ENCODE results near the gene ATP6V1C2. TPM values are rescaled to one million over a fixed set of nuclear protein-coding genes. Genes with fewer than 3 reads are reported as not detected.

ATP6V1C2 gene
- total and polyA plus RNA-seq, 2 donors: 0.57 to 10.6 TPM

GRCh38 chr2:10820562-10820961 lies 99.1 kb downstream of the ATP6V1C2 start:
- no peak overlapping the region for H3K27ac ChIP-seq (ENCODE audit: low read depth in 1 of 2, low read length in 1 of 2)
- DNase-seq (ENCODE audit: low read depth in 6 of 9, low spot score in 9 of 9): no peak
- WGBS: 92% methylated on average over 8 of the region's 8 CpGs

GRCh38 chr2:10820978-10821695 lies 99.7 kb downstream of the ATP6V1C2 start:
- H3K4me1 ChIP-seq (ENCODE audit: control insufficient read depth in 2 of 2, insufficient read depth in 2 of 2, low read length in 2 of 2): no peaks in the 10 kb centered on the region
- no peaks in the 10 kb centered on the region for H3K9me3 ChIP-seq (ENCODE audit: control insufficient read depth in 2 of 2, insufficient read depth in 1 of 2, low read length in 1 of 2)
- H3K36me3 ChIP-seq (ENCODE audit: control insufficient read depth in 2 of 2, insufficient read depth in 2 of 2, low read length in 1 of 2): no peaks in the 10 kb centered on the region
- peaks cover 8 to 27% of the 10 kb centered on the region in 2 donors for H3K27me3 ChIP-seq (ENCODE audit: control insufficient read depth in 2 of 2, insufficient read depth in 1 of 2, low read length in 1 of 2)
- 67% methylated on average over 13 of the region's 13 CpGs for WGBS
- no peak for DNase-seq (ENCODE audit: low read depth in 6 of 9, low spot score in 9 of 9)
- no peak overlapping the region for H3K27ac ChIP-seq (ENCODE audit: low read depth in 1 of 2, low read length in 1 of 2)
- no peak overlapping the region for H3K4me3 ChIP-seq (ENCODE audit: low read length in 2 of 2)

More at GRCh38 chr2:10820562-10820961, 99.1 kb downstream of the ATP6V1C2 start:
- Histone ChIP-seq H3K36me3 (ENCODE audit: control insufficient read depth in 2 of 2, insufficient read depth in 2 of 2, low read length in 1 of 2) (no peaks in the 10 kb centered on the region), H3K4me3 (ENCODE audit: low read length in 2 of 2) (no peak overlapping the region), H3K9me3 (ENCODE audit: control insufficient read depth in 2 of 2, insufficient read depth in 1 of 2, low read length in 1 of 2) (no peaks in the 10 kb centered on the region), H3K4me1 (ENCODE audit: control insufficient read depth in 2 of 2, insufficient read depth in 2 of 2, low read length in 2 of 2) (no peaks in the 10 kb centered on the region), H3K27me3 (ENCODE audit: control insufficient read depth in 2 of 2, insufficient read depth in 1 of 2, low read length in 1 of 2) (peaks cover 8 to 27% of the 10 kb centered on the region in 2 donors)

- no peaks in the 10 kb centered on the region for H3K9me3 ChIP-seq (ENCODE audit: control insufficient read depth in 2 of 2, insufficient read depth in 1 of 2, low read length in 1 of 2)
- H3K4me1 ChIP-seq (ENCODE audit: control insufficient read depth in 2 of 2, insufficient read depth in 2 of 2, low read length in 2 of 2): no peaks in the 10 kb centered on the region
- no peak overlapping the region for H3K4me3 ChIP-seq (ENCODE audit: low read length in 2 of 2)
- DNase-seq (ENCODE audit: low read depth in 6 of 9, low spot score in 9 of 9): no peak
- H3K27me3 ChIP-seq (ENCODE audit: control insufficient read depth in 2 of 2, insufficient read depth in 1 of 2, low read length in 1 of 2): peaks cover 4 to 29% of the 10 kb centered on the region in 2 donors
- H3K36me3 ChIP-seq (ENCODE audit: control insufficient read depth in 2 of 2, insufficient read depth in 2 of 2, low read length in 1 of 2): no peaks in the 10 kb centered on the region
- WGBS: 93% methylated on average over 4 of the region's 4 CpGs
- no peak overlapping the region for H3K27ac ChIP-seq (ENCODE audit: low read depth in 1 of 2, low read length in 1 of 2)
Observed at GRCh38 chr2:10824191-10824590, 102.8 kb downstream of the ATP6V1C2 start.

GRCh38 chr2:10826026-10826425 lies 104.6 kb downstream of the ATP6V1C2 start:
- WGBS: 91% methylated on average over 8 of the region's 8 CpGs
- H3K4me3 ChIP-seq (ENCODE audit: low read length in 2 of 2): no peak overlapping the region
- no peaks in the 10 kb centered on the region for H3K36me3 ChIP-seq (ENCODE audit: control insufficient read depth in 2 of 2, insufficient read depth in 2 of 2, low read length in 1 of 2)
- H3K27me3 ChIP-seq (ENCODE audit: control insufficient read depth in 2 of 2, insufficient read depth in 1 of 2, low read length in 1 of 2): peaks cover 5 to 38% of the 10 kb centered on the region in 2 donors
- no peaks in the 10 kb centered on the region for H3K4me1 ChIP-seq (ENCODE audit: control insufficient read depth in 2 of 2, insufficient read depth in 2 of 2, low read length in 2 of 2)
- no peak for DNase-seq (ENCODE audit: low read depth in 6 of 9, low spot score in 9 of 9)
- H3K27ac ChIP-seq (ENCODE audit: low read depth in 1 of 2, low read length in 1 of 2): no peak overlapping the region
- no peaks in the 10 kb centered on the region for H3K9me3 ChIP-seq (ENCODE audit: control insufficient read depth in 2 of 2, insufficient read depth in 1 of 2, low read length in 1 of 2)

- no peaks in the 10 kb centered on the region for H3K36me3 ChIP-seq (ENCODE audit: control insufficient read depth in 2 of 2, insufficient read depth in 2 of 2, low read length in 1 of 2)
- H3K4me1 ChIP-seq (ENCODE audit: control insufficient read depth in 2 of 2, insufficient read depth in 2 of 2, low read length in 2 of 2): no peaks in the 10 kb centered on the region
- H3K27ac ChIP-seq (ENCODE audit: low read depth in 1 of 2, low read length in 1 of 2): no peak overlapping the region
- WGBS: 94% methylated on average over 8 of the region's 8 CpGs
- DNase-seq (ENCODE audit: low read depth in 6 of 9, low spot score in 9 of 9): no peak
- no peaks in the 10 kb centered on the region for H3K9me3 ChIP-seq (ENCODE audit: control insufficient read depth in 2 of 2, insufficient read depth in 1 of 2, low read length in 1 of 2)
- no peak overlapping the region for H3K4me3 ChIP-seq (ENCODE audit: low read length in 2 of 2)
- H3K27me3 ChIP-seq (ENCODE audit: control insufficient read depth in 2 of 2, insufficient read depth in 1 of 2, low read length in 1 of 2): peaks cover 5 to 38% of the 10 kb centered on the region in 2 donors
Observed at GRCh38 chr2:10826625-10827024, 105.2 kb downstream of the ATP6V1C2 start.

- peaks cover 0 to 12% of the 10 kb centered on the region in 2 donors for H3K4me1 ChIP-seq (ENCODE audit: control insufficient read depth in 2 of 2, insufficient read depth in 2 of 2, low read length in 2 of 2)
- no peaks in the 10 kb centered on the region for H3K9me3 ChIP-seq (ENCODE audit: control insufficient read depth in 2 of 2, insufficient read depth in 1 of 2, low read length in 1 of 2)
- H3K36me3 ChIP-seq (ENCODE audit: control insufficient read depth in 2 of 2, insufficient read depth in 2 of 2, low read length in 1 of 2): no peaks in the 10 kb centered on the region
- no peak for DNase-seq (ENCODE audit: low read depth in 6 of 9, low spot score in 9 of 9)
- 76% methylated on average over 11 of the region's 11 CpGs for WGBS
- H3K4me3 ChIP-seq (ENCODE audit: low read length in 2 of 2): no peak overlapping the region
- peaks cover 7 to 55% of the 10 kb centered on the region in 2 donors for H3K27me3 ChIP-seq (ENCODE audit: control insufficient read depth in 2 of 2, insufficient read depth in 1 of 2, low read length in 1 of 2)
- no peak overlapping the region for H3K27ac ChIP-seq (ENCODE audit: low read depth in 1 of 2, low read length in 1 of 2)
Observed at GRCh38 chr2:10828346-10828745, 106.9 kb downstream of the ATP6V1C2 start.

GRCh38 chr2:10829299-10829698 lies 107.9 kb downstream of the ATP6V1C2 start:
- no peaks in the 10 kb centered on the region for H3K9me3 ChIP-seq (ENCODE audit: control insufficient read depth in 2 of 2, insufficient read depth in 1 of 2, low read length in 1 of 2)
- H3K27me3 ChIP-seq (ENCODE audit: control insufficient read depth in 2 of 2, insufficient read depth in 1 of 2, low read length in 1 of 2): peaks cover 7 to 54% of the 10 kb centered on the region in 2 donors
- no peaks in the 10 kb centered on the region for H3K36me3 ChIP-seq (ENCODE audit: control insufficient read depth in 2 of 2, insufficient read depth in 2 of 2, low read length in 1 of 2)
- DNase-seq (ENCODE audit: low read depth in 6 of 9, low spot score in 9 of 9): no peak
- WGBS: 95% methylated on average over 3 of the region's 3 CpGs
- H3K27ac ChIP-seq (ENCODE audit: low read depth in 1 of 2, low read length in 1 of 2): no peak overlapping the region
- no peak overlapping the region for H3K4me3 ChIP-seq (ENCODE audit: low read length in 2 of 2)
- H3K4me1 ChIP-seq (ENCODE audit: control insufficient read depth in 2 of 2, insufficient read depth in 2 of 2, low read length in 2 of 2): peaks cover 0 to 22% of the 10 kb centered on the region in 2 donors

GRCh38 chr2:10830203-10830602 lies 108.8 kb downstream of the ATP6V1C2 start:
- 90% methylated on average over 8 of the region's 8 CpGs for WGBS
- Histone ChIP-seq H3K4me1 (ENCODE audit: control insufficient read depth in 2 of 2, insufficient read depth in 2 of 2, low read length in 2 of 2) (peaks cover 0 to 29% of the 10 kb centered on the region in 2 donors), H3K4me3 (ENCODE audit: low read length in 2 of 2) (no peak overlapping the region), H3K27me3 (ENCODE audit: control insufficient read depth in 2 of 2, insufficient read depth in 1 of 2, low read length in 1 of 2) (peaks cover 7 to 58% of the 10 kb centered on the region in 2 donors), H3K27ac (ENCODE audit: low read depth in 1 of 2, low read length in 1 of 2) (no peak overlapping the region), H3K9me3 (ENCODE audit: control insufficient read depth in 2 of 2, insufficient read depth in 1 of 2, low read length in 1 of 2) (no peaks in the 10 kb centered on the region), H3K36me3 (ENCODE audit: control insufficient read depth in 2 of 2, insufficient read depth in 2 of 2, low read length in 1 of 2) (no peaks in the 10 kb centered on the region)
- DNase-seq (ENCODE audit: low read depth in 6 of 9, low spot score in 9 of 9): no peak

- peaks cover 4 to 62% of the 10 kb centered on the region in 2 donors for H3K27me3 ChIP-seq (ENCODE audit: control insufficient read depth in 2 of 2, insufficient read depth in 1 of 2, low read length in 1 of 2)
- no peak overlapping the region for H3K4me3 ChIP-seq (ENCODE audit: low read length in 2 of 2)
- H3K9me3 ChIP-seq (ENCODE audit: control insufficient read depth in 2 of 2, insufficient read depth in 1 of 2, low read length in 1 of 2): no peaks in the 10 kb centered on the region
- 87% methylated on average over 30 of the region's 30 CpGs for WGBS
- DNase-seq (ENCODE audit: low read depth in 6 of 9, low spot score in 9 of 9): no peak
- H3K27ac ChIP-seq (ENCODE audit: low read depth in 1 of 2, low read length in 1 of 2): no peak overlapping the region
- no peaks in the 10 kb centered on the region for H3K36me3 ChIP-seq (ENCODE audit: control insufficient read depth in 2 of 2, insufficient read depth in 2 of 2, low read length in 1 of 2)
- H3K4me1 ChIP-seq (ENCODE audit: control insufficient read depth in 2 of 2, insufficient read depth in 2 of 2, low read length in 2 of 2): peaks cover 0 to 32% of the 10 kb centered on the region in 2 donors
Observed at GRCh38 chr2:10830641-10831399, 109.4 kb downstream of the ATP6V1C2 start.
